Embryonic facial prominence (tissue), 1 donor: ENCODE measurements around the gene ETV3.

Source experiments
- DNase-seq: peaks from one replicate; pipeline ENCODE4 v3.0.0-alpha.2; 2016; ENCODE audit errors: extremely low spot score

ETV3 gene

DNA sequence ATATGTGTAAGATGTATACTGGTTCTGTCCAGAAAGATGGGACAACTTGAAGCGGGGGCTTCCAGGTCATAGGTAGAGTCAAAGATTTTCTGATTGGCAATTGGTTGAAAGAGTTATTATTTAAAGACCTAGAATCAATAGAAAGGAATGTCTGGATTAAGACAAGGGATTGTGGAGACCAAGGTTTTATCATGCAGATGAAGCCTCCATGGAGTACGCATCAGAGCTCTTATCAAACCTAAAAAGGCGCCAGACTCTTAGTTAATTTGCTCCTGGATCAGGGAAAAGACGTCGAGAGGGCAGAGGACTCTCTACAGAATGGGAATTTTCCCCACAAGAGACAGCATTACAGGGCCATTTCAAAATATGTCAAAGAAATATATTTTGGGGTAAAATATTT is 23.7 kb upstream of the ETV3 start:
- no peak for DNase-seq

DNA sequence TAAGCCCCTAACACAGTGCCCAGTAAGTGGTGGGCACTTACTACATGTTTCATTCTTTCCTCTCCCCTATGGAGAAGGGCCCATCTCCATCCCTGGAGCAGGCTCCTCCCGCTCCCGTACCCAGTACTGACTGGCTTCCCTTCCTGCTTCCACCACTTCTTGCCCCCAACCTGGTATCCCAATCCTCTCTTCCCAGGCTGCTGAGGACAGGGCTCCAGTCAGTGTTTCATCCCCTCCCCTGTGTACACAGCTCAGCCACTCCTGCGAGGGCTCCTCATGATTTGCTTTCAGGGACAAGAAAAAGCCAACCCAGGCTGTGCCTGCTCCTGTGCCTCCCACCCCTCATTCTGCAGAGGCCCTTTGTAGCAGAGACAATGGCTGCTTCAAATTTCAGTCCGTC is 20.8 kb upstream of the ETV3 start:
- DNase-seq = no peak

DNA sequence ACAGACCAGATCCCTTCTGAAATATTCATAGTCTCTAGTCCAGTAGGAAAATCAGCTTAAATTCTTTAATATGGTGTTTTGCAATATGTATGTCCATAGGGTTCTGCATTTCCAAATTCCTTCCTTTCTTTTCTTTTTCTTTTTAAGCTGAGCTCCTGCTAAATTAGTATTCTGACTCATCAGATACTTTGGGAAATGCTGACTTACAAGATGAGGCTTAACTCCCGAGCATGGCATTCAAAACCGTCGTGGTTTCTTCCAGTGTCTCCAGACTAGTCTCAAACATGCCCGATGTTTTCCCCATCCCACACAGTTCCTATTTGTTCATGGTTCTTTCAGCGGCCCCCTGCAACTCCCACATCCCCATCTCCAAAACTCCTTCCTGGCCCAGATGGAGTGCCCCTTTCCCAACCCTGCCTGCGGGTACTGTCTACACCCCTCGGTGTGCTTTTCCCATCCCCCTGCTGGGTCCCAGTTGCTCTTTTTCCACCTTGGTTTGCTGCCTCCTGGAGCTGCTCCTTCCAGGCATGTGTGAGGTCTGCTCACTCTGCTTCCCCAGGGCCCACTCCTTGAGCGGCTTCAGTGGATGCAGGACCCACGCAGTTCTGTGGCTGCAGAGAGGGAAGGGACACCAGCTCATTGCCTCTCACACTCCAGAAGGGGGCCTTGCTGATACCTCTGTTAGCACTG is 19.5 kb upstream of the ETV3 start:
- no peak for DNase-seq

- DNase-seq = peak; percentile 42
Measured at GRCh38 chr1:157156058-157156541, 17.9 kb upstream of the ETV3 start.

DNA sequence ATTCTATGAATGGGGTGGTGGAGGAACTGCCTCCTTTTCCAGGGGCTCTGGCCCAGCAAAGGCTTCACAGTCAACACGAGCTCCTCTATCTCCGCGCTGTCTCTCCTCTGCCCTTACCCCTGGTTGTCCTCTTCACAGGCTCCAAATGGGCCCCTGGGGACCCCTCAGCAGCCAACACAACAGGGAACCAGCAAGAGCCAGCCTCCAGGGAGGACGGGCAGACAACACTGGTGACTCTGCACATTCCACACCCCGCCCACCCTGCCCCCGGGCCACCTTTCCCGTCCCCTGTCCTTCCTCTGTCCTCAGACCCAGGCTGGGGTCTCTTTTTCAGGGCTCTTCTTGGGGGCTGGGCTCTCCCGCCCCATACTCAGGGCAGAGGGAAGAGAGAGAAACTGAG is 17.5 kb upstream of the ETV3 start:
- DNase-seq = no peak

DNA sequence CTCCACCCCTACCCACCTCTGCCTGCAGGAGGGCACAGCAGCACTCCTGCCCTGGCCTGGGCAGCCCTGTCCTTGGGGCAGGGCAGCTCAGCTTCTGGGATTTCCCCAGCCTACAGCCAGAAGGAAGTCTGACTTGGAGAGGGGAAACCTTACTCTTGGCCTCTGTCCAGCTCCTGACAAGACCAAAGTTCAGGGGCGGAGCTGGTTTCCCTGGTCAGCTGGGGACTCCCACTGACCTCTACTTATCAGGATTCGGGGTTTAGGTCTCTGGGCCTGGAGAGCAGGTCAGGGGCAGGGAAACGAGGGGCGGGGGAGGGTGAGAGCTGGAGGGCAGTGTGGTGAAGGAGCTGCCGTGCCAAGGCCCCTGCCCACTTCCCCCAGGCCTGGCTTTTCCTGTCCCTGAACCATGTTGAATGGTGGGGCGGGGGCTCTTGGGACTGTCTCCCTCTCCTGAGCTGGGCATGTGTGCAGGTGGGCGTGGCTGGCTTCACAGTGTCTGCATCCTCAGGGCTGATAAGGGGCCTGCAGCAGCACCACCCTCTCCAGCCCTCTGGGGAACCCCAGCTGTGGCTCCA is 16.8 kb upstream of the ETV3 start:
- DNase-seq = no peak

DNA sequence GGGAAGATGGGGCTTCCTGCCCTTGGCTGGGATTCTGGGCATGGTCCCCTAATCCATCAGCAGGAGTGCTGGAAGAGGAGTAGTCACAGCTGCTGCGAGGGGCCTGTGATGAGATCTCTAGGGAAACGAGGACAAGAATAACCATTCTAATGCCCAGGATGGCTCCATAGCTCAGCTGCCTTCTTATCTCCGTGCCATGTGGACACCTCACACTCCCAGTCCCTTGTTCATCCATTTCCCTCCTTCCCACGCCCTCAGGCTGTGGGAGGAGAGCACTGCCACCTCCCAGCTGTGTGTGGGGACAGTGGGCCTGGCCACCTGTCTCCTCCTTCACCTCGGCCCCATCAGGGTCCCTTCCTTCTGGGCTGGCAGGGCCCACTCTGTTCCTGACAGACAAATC is 16.1 kb upstream of the ETV3 start:
- no peak for DNase-seq

- no peak for DNase-seq
Measured at GRCh38 chr1:157153746-157154145, 15.6 kb upstream of the ETV3 start.

GRCh38 chr1:157152510-157152909 is 14.3 kb upstream of the ETV3 start:
- no peak for DNase-seq

DNA sequence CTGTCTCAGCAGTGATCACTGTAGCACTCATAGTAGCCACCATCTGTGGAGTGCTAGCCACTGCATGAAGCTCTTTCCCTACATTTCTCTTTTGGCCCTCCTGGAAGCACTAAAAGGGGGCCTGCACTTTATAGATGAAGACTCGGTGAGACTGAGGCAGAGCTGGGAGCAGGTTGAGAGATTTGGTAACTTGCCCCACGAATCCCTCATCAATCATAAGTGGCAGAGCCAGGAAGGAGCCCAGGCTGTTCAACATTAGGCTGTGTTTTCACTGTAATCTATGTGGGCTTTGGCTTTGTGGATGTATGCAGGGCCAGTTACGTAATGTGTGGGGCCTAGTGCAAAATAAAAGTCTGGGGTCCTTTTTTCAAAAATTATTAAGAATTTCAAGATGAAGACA is 13.3 kb upstream of the ETV3 start:
- no peak for DNase-seq

DNA sequence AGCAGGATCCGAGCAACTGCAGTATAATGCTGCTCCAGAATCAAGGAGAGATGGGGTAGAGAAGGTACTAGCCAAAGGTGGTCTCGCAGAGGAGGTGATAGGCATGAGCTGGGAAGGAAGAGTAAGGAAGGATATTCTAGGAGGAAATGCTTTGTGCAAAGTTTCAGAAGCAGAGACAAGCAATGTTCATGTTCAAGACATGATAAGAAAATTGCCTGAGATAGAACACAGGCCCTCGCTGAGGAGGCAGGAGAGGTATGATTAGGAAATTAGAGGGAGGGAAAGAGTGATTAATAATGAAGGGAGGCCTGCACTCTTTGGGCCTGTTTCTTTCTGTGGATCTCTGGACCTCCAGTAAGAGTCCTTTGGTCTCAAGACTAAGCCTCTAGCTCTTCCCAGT is 12.9 kb upstream of the ETV3 start:
- no peak for DNase-seq

DNA sequence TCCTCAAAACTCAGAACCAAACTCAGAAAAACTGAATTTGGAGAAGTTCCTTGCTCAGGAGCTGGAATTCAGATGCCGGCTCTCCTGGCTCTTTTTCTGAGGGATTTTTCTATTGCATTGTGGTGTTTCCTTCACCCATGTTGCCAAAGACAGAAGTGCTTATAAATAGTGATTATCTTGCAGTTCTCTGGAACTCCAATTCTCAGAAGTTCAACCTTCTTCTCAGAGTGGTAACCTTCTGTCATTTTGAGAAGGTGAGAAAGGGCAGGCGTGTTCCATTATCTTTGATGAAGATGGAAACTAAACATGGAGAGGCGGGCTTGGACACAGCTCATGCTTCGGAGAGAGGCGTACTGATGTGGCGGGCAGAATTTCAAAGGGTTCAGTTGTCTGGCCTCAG is 12.4 kb upstream of the ETV3 start:
- no peak for DNase-seq

DNA sequence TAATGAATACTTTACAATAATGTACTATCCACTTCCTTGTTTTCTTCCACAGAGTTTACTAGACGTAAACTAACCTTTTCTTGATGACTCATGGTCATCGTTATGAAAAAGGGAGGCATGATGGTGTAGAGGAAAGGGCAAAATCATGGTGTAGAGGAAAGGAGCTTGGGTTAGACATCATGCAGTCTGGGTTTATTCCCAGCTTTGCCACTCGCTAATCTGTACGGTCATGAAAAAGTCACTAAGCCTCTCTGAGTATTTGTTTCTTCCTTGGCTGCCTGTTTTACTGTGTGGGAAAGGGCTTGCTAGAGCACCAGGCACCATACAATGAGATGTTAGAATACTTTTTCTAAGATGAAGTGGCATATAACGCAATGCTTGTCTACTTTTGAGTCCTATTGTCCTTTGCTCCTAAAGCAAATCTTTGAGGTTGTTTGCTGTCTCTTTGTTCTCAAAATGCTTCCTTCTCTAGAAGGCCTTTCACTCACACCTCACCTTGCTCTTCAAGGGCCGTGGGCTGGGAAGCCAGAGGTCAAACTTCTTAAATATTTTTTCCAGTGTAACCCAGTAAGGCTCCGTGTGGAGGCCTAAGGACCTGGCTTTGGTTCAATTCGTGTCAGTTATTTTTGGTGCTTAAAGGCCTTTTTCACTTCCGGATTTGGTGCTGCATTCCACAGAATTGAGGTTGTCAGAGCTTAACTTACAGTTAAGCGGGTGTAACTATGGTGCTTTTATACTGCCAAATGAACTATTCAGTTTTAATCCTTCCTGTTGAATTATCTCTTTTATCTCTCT is 9.9 kb upstream of the ETV3 start:
- DNase-seq = no peak

DNA sequence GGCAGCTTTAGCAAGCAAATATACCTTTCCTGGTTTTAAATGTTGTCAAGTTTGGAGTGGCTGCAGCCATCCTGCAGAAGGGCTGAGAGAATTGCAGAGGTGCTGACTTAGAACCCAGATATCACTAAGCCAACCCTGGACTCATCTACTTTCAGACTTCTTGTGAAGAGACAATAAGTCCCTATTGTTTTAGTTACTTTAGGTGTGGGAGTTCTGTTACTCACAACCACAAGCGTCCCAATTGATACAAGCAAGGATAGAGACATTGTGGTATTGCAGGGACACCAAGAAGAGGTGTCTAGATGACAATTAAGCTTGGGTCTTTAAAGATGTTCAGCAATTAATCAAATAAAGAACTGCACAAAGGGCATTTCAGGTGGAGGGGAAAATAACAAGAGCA is 8.8 kb upstream of the ETV3 start:
- DNase-seq = no peak

- DNase-seq = no peak
Measured at GRCh38 chr1:157146244-157146643, 8.0 kb upstream of the ETV3 start.

DNA sequence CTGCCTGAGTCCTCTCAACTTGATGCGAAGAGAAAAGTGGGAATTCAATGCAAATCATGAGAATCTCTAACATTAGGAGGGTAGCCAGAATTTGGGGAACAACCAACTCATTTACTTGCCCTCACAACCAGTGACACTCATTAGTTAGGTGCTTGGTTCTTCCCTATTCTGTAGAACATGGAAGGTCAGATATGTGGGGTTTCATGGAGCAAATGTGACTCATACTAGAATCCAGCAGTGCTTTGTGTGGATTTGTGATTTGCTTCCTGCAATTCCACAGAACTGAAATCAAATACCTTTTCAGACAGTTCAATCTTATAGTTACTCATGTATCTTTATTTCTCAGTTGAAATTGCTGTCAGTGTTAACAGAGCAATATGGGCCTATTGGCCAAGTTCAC is 6.9 kb upstream of the ETV3 start:
- DNase-seq = no peak

DNA sequence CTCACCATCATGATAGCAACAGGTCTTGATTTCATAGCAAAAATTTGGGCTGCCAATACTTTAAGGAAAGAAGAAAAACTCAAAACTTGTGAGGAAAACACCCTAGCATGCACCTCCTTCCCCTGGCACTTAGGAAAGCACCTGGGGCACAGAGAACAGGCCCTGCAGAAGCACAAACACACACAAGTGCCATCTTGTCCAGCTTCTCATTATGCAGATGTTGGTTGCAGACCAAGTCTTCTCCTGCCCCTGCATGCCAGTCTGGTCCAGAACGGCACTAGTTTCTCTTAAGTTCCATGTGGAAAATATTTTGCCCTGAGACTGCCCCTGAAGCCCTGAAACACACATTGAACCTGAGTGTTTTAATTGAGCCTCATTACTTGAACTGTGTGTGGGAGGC is 6.3 kb upstream of the ETV3 start:
- DNase-seq = no peak

DNA sequence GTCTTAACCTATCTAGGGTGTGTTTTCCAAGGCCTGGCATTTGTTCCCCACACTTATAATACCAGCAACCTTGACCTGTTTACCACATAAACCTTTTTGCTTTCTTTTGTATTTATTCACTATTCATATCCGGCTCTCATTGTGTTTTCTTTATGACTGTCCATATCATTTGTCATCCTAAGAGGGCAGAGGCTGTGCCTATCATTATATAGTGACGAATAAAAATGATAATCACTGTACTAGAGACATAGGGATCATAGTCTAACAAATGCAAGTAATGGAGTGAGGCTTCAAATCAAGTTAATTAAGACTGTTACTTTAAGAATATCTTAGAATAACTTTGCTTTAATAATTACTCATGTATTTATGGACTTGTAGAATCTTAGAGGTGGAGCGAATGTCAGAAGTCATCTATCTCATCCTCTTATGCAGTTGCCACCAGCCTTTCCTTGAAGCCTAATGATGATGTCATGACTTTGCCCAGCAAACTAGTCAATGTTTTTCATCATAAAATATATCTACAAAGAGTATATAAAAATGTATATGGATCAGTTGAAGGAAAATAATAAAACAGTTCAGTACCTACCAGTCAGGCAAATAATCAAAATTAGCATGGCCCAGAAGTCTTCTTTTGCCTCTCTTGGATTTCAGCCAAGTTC is 4.7 kb upstream of the ETV3 start:
- DNase-seq = no peak

DNA sequence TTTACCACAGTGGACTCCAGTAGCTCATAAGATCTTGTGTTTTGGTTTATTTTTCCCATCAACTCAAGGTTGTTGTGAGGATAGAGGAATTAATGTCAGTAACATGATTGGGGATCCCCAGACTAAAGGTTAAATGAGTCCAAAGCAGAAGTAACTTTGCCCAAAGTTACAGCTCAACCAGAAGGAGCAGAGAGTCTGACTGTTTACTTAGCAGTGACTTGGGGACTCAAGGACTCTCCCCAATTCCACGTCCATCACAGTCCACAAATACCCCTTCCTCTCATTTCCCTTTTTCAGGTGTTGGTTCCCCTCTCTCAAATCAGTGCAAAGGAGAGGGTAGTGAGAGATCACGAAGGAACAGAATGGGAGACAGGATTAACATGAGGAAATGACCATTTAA is 4.0 kb upstream of the ETV3 start:
- no peak for DNase-seq

DNA sequence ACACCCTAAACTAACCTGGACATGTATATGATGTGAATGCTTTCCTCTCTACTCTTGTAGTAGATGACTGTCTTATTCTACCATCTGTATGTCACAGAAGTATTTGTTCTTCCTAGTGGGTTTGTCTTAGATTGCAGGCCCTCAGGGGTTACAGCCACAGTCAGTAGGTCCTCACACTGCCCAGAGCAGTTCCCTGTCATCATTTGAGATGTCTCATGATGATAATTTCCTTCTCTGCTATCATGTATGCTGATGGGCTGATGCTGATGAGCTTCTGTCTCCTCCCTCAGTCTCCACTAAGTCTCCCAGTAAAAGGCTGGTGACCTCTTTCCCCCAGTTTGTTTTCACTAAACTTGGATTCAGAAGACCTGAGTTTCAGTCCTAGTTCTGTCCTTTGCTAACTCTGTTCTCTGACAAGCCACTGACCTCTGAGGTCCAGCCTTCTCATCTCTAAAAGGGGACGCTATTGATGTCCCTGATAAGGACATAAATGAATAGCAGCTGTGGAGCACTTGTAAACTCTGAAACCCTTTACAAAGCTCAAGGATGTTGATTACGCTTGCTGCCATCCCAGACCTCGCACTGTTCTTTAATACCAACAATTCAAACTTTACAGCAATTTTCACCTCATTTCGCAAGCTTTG is 3.1 kb upstream of the ETV3 start:
- no peak for DNase-seq

DNA sequence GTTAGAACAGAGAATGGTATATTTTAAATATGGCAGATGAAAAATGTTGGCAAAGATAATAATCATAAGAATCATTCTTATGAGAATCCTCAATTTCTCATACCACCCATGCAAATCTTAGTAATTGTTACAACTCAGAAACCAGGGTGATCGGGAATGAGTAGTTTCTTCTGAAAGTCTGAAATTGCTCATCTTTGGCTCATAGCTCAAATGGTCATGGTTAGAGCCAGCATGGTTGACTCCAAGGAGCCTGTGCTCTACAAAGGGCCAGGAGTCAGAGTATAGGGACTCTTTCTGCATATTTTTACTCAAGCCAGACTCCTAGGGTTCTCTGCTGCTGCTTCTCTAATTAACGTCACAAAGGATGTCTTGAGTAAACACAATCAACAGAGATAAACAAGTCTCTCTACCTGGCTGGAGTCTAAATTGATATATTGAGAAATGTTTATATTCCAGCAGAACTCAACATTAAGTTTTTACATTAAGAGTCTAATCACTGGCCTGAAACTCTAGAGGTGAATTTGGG is 1.9 kb upstream of the ETV3 start:
- no peak for DNase-seq
